ENCODE results near the gene PTPRF.

- TF ChIP-seq CTCF (IDR thresholded peaks at IDR 0.05) (no peak), POLR2A (IDR thresholded peaks at IDR 0.05) (no peak)
These were observed 38.5 kb downstream of the PTPRF start for GRCh38 chr1:43569175-43569574.

Data from ovary (tissue), 3 donors.